GM19397 (cell line): Measurements from ENCODE around the gene TRPC3.
"Not testable (repeated sequence)": the region's sequence is repeated elsewhere in the genome, so short reads cannot be mapped to it uniquely, and the experiment has no call there.

Source experiments
- ATAC-seq: cut with Tn5 transposase; IDR thresholded peaks from one replicate; pipeline ENCODE4 v1.9.1; 2021; ENCODE audit warnings: mild to moderate bottlenecking, moderate library complexity; ENCODE audit not compliant: unreplicated experiment

The TRPC3 gene

GRCh38 chr4:121950212-121950679 lies 1.6 kb downstream of the TRPC3 start:
- ATAC-seq = peak; percentile 89

DNA sequence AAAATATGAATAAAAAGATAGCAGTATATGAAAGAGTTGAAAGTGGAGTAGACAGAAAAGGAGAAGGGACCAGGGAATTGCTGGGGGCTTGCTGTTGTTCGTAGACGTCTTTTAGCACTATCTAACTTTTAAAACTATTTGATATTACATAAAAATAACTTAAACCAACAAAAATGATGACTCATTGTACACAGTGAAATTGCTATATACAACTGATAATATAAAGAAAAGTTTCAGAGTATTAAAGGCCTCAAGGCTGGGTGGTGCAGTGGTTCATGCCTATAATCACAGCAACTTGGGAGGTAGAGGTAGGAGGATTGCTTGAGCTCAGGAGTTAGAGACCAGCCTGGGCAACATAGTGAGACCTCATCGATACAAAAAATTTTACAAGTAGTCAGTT lies 5.2 kb downstream of the TRPC3 start:
- no peak for ATAC-seq

- peak; percentile 71 for ATAC-seq
Observed at GRCh38 chr4:121943941-121944340, 7.9 kb downstream of the TRPC3 start.

DNA sequence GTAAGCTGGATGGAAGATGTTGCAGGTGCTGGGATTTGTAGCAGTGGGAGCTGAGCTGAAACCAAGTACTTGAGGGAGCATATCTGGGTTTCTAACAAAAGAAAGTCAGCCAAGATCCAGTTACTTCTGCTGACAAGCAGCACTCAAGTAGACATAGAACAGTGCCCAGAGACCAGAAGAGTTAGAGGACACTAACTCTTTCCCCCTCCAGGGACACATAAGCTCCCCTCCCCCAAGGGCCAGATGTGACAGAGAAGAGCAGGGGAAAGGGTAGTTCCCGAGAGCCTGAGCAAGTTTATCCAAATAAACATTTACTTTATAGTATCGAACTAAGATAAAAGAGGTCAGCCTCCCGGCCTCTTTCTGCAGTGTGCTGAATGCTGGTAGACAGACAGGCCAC lies 12.2 kb downstream of the TRPC3 start:
- ATAC-seq = no peak

GRCh38 chr4:121938282-121939092 lies 13.4 kb downstream of the TRPC3 start:
- no peak for ATAC-seq

DNA sequence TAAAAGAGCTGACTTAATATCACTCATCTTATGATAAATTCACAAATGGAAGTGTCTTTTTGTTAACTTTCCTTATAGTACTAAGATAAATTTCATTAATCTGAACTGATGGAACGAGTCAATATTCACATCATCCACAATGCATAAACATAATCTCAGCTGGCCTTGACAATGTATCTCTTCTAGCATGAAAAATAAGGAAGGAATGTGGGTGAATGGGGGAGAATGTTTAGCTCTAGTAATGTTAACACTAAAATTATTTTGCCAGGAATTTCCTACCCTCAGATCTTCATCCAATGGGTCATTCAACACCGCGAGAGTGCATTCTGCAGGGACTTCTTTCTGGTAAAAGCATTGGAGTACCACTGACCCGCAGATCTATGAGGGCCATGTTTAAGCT lies 15.8 kb downstream of the TRPC3 start:
- ATAC-seq = no peak

- ATAC-seq = no peak
Observed at GRCh38 chr4:121934635-121935034, 17.2 kb downstream of the TRPC3 start.

DNA sequence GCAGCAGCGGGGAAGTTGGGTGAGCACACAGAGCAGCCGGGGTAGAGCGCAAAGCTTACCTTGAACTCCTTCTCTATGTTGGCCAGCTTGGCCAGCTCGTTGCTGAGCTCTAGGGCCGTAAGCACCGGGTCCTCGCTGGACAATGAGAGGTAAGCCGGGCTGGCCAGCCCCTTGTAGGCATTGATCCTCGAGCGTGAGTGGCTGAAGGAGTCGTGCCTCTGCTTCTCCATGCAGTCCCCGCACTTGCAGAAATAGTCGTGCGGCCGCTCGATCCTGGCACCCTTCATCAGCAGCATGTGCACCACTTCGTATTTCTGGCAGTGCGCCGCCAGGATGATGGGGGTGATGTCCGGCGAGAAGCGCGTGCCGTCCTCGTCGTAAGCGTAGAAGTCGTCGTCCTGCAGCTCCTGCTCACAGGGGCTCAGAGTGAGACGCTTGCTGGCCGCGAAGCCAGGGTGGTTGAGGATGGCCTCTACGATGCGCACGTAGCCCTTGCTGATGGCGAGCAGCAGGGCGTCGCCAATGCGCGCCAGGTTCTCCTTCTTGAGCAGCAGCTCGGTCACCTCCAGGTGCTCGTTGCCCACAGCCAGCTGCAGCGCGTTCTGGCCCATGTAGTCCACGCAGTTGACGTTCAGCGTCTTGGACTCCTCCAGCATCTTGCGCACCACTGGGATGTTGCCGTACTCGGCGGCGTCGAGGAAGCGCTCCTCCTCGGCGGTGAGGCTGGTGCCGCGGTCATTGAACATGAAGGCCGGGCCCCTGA lies 19.5 kb downstream of the TRPC3 start:
- no peak for ATAC-seq

DNA sequence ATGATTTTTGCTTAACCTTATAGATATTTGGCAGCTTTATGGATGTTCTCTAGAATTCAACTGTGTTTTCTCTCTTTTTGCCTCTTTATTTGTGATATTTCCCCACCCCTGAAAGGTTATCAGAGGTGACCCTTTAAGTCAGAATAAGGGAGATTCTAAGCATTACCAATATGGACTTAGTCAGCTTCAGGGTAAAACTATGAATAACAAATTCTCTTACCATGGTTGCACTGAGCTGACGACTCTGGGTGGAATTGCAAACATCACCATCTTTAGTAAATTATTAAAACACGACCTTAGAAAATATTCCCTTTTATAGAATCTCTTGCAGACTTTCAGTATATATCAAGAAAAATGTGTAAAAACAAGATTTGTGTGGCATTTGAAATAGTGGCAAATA lies 21.6 kb downstream of the TRPC3 start:
- no peak for ATAC-seq

DNA sequence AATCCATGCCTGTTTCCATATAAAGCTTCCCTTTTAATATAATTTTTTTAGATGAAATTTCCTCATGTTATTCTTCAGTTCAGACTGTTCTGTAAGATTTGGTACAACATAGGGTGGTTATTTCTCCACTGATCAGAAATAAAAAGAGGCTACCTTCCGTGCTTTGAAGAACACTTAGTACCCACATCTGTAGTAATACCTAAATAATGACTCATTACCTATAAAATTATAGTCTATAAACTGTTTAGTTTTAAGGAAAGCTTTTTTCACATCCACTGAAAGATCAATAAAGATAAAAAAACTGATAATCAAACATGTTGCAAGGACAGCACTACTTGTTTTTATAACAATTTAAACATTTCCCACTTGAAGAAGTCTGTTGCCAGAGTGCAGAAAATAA lies 23.9 kb downstream of the TRPC3 start:
- no peak for ATAC-seq

DNA sequence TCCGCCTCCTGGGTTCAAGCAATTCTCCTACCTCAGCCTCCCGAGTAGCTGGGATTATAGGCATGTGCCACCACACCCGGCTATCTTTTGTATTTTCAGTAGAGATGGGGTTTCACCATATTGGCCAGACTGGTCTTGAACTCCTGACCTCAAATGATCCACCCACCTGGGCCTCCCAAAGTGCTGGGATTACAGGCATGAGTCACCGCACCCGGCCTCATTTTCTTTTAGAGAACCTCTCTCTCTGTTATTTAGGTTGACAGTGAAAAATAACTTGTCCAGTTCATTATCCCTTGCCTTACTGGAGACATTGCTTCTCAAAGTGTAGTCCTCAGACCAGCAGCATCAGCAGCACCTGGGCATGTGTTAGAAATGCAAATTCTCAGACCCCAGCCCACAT lies 25.4 kb downstream of the TRPC3 start:
- not testable (repeated sequence) for ATAC-seq

GRCh38 chr4:121923306-121923705 lies 28.6 kb downstream of the TRPC3 start:
- ATAC-seq = no peak

GRCh38 chr4:121913667-121914066 lies 38.2 kb downstream of the TRPC3 start:
- ATAC-seq = no peak

- no peak for ATAC-seq
Observed at GRCh38 chr4:121908346-121908745, 43.5 kb downstream of the TRPC3 start.

DNA sequence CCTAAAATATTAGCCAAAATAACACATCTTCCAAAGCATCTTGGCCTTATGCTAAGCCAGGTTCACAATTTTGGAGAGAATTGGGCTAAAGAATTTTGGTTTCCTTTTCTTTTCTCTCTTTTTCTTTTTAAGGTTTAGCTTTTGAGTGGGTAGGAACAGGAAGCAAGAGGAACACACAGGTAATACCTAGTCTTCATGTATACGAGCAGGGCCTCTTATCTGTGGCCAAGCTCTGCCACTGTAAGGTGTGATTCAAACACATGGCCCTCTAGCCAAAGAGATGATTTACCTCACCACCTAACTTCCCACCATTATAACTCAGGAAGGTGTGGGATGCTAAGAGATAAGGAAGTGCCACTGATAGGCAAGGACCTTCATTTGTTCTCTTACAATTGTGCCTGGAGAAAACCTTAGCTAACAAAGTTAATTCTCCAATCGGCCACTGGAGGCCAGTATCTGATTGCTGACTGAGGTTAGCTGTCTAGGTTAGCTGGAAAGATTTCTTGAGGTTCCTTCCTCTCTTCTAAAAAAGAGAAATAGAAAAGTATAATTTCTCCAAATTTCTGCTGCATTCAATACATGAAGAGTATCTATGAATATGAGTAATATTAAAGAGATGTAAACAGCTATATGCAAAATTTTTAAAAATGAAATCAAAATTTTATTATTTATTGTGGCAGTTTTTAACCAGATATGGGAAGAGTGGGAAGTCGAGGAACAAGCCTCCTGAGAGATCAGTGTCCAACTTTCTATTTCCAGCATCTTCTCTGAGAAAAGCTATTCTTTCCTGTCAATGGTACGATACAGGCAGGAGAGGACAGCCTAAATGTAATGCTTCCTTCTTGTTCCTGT lies 51.5 kb downstream of the TRPC3 start:
- ATAC-seq = peak; percentile 83

DNA sequence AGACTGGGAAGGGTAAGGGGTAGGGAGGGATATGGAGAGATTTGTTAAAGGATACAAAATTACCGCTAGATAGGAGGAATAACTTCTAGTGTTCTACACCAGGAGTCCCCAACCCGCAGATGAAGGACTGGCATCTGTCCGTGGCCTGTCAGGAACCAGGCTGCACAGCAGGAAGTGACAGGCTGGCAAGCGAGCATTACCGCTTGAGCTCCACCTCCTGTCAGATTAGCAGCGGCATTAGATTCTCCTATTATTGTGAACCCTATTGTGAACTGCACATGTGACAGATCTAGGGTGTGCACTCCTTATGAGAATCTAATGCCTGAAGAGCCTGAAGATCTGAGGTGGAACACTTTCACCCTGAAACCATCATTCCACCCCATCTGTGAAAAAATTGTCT lies 53.7 kb downstream of the TRPC3 start:
- no peak for ATAC-seq

GRCh38 chr4:121888134-121888533 lies 63.7 kb downstream of the TRPC3 start:
- no peak for ATAC-seq

GRCh38 chr4:121885115-121885514 lies 66.7 kb downstream of the TRPC3 start:
- no peak for ATAC-seq

DNA sequence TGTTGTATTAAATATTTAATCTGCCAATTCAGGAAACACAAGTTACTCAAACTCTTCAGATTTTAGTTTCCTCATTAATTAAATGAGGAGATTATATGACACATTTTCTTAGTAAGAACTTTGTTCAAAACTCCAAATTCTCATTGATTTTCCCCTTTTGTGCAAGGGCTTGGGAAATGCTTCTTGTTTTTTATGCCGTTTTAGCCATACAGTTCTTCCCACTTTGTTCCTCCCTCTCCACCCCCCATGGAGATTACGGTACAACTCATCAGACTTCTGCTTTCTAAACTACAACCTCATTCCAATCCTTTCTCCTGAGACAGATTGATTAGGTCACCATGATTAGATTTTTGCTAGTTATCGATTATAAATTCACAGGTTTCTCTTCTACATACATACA lies 70.7 kb downstream of the TRPC3 start:
- ATAC-seq = no peak

- no peak for ATAC-seq
Observed at GRCh38 chr4:121879135-121879534, 72.7 kb downstream of the TRPC3 start.

DNA sequence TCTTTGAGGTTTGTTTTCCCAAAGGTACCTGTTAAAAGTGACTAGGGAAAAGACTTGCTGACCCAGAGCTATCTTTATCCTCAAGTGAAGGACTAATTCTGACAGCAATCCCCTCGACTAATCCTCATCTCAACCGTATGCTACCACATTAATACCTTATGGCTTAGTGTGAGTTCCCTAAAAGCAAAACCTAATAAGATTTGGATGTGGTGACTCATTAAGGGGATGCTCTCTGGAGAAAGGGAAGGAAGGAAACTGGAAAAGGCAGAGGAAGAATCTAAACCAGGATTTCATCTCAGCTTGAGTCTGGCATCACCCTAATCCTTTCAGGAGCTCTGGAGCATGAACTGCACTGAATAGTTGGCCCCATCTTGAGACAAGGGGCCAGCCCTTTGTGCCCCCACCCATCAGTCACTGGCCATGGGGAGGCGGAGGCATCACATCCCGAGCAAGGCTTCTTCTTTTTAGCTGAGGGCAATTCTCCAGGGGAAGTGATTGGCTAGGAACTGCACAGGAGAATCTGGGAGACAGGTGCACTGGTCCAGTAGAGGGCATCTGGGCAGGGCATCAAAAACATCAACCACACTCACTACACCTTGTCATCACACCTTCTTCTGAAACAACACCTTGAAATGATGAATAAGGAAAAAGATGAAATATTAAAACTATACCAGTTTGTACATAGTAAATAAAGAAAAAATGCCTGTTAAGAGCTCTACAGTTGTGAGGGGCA lies 74.7 kb downstream of the TRPC3 start:
- ATAC-seq = no peak
